SK-N-SH (cell line): ENCODE data around the gene CDK18. TPM values are rescaled to one million over a fixed set of nuclear protein-coding genes. Genes with fewer than 3 reads are reported as not detected.

Experiments used
- CTCF ChIA-PET: fragments of 300-600, 350-600 bp; formaldehyde crosslinking; extraction: SDS; loops from one replicate; lab custom pipeline; 2021; lab: Yijun Ruan, JAX
- POLR2A ChIA-PET: fragments of 350-600 bp; sonication (Branson Sonifier 250); formaldehyde crosslinking; extraction: SDS; loops from one replicate; lab custom pipeline; 2020; ENCODE audit warnings: antibody characterized with exemption, inconsistent platforms; lab: Yijun Ruan, JAX
- DNase-seq: peaks from one replicate; pipeline ENCODE4 v3.0.0; 2012
- H2AFZ ChIP-seq: fragments of 200-600 bp; sonication (generic); 2 replicates; pipeline ENCODE4 v1.8.1; 2016; ENCODE audit warnings: antibody characterized with exemption, mild to moderate bottlenecking, low read depth
- H3F3A ChIP-seq: fragments of 200-600 bp; sonication (generic); replicated peaks from 2 replicates; pipeline ENCODE3; 2016; ENCODE audit warnings: antibody characterized with exemption, mild to moderate bottlenecking; ENCODE audit not compliant: insufficient read depth
- H3K27ac ChIP-seq, 2 experiments: fragments of 200-500 bp in 1 of 2; fragments of 200-600 bp in 1 of 2; sonication (Bioruptor generic) in 1 of 2; sonication (generic), shearing (Covaris generic) in 1 of 2; 2 replicates each; pipeline versions ENCODE4 v1.5.1 to v1.6.1; 2014 to 2016; ENCODE audit warnings: low read depth in 2 of 2, inconsistent platforms in 1 of 2, low read length in 1 of 2, mild to moderate bottlenecking in 1 of 2, mixed read lengths in 1 of 2
- H3K27me3 ChIP-seq: fragments of 200-600 bp; sonication (generic), shearing (Covaris generic); 2 replicates; pipeline ENCODE4 v1.6.1; 2016; ENCODE audit warnings: mixed run types; ENCODE audit not compliant: insufficient read depth
- H3K36me3 ChIP-seq, 2 experiments: fragments of 200-500 bp in 1 of 2; fragments of 200-600 bp in 1 of 2; sonication (Bioruptor generic) in 1 of 2; sonication (generic) in 1 of 2; replicated peaks in 1 of 2; 2 replicates each; pipeline versions ENCODE3 to v1.5.1; 2014 to 2016; ENCODE audit warnings: low read length in 1 of 2, mild to moderate bottlenecking in 1 of 2; ENCODE audit not compliant: insufficient read depth in 2 of 2, control insufficient read depth in 1 of 2
- H3K4me1 ChIP-seq, 2 experiments: fragments of 200-500 bp in 1 of 2; fragments of 200-600 bp in 1 of 2; sonication (Bioruptor generic) in 1 of 2; sonication (generic), shearing (Covaris generic) in 1 of 2; 2 replicates each; pipeline versions ENCODE4 v1.5.1 to v1.6.1; 2014 to 2016; ENCODE audit warnings: low read depth in 1 of 2, low read length in 1 of 2, mixed run types in 1 of 2; ENCODE audit not compliant: insufficient read depth in 2 of 2, control insufficient read depth in 1 of 2
- H3K4me2 ChIP-seq: fragments of 200-600 bp; sonication (generic), shearing (Covaris generic); 2 replicates; pipeline ENCODE4 v1.6.1; 2017; ENCODE audit warnings: mixed run types
- H3K4me3 ChIP-seq, 2 experiments: fragments of 200-500 bp in 1 of 2; fragments of 200-600 bp in 1 of 2; sonication (Bioruptor generic) in 1 of 2; sonication (generic), shearing (Covaris generic) in 1 of 2; 2 replicates each; pipeline versions ENCODE4 v1.5.1 to v1.8.1; 2014 to 2016; ENCODE audit warnings: low read depth in 2 of 2, inconsistent platforms in 1 of 2, low read length in 1 of 2, mild to moderate bottlenecking in 1 of 2, mixed read lengths in 1 of 2, moderate library complexity in 1 of 2
- H3K79me2 ChIP-seq: fragments of 200-600 bp; sonication (generic); 2 replicates; pipeline ENCODE4 v1.8.1; 2017; ENCODE audit warnings: mild to moderate bottlenecking; ENCODE audit not compliant: insufficient read depth
- H3K9ac ChIP-seq: fragments of 200-600 bp; sonication (generic); 2 replicates; pipeline ENCODE4 v1.6.1; 2017; ENCODE audit warnings: mixed run types
- H3K9me2 ChIP-seq: fragments of 200-600 bp; sonication (generic); 2 replicates; pipeline ENCODE4 v1.6.1; 2017; ENCODE audit warnings: mixed run types
- H3K9me3 ChIP-seq: fragments of 200-600 bp; sonication (generic); 2 replicates; pipeline ENCODE4 v1.6.1; 2017; ENCODE audit warnings: mixed run types, mild to moderate bottlenecking, moderate library complexity
- H4K20me1 ChIP-seq: fragments of 200-600 bp; sonication (generic); 2 replicates; pipeline ENCODE4 v1.6.1; 2017; ENCODE audit warnings: mild to moderate bottlenecking, mixed run types; ENCODE audit not compliant: insufficient read depth
- CHD2 ChIP-seq: fragments of 150-350 bp; IDR thresholded peaks from 2 replicates; pipeline ENCODE4 v1.6.1; 2018; ENCODE audit warnings: low read length; ENCODE audit not compliant: partially characterized antibody
- EP300 ChIP-seq, 2 experiments: IDR thresholded peaks; 2 replicates each; pipeline versions ENCODE4 v1.4.0 to v1.6.1; 2012; ENCODE audit warnings: borderline replicate concordance in 1 of 2, low read depth in 1 of 2, low read length in 1 of 2
- GABPA ChIP-seq: IDR thresholded peaks from 2 replicates; pipeline ENCODE4 v1.4.0; 2012; ENCODE audit warnings: low read depth, mild to moderate bottlenecking
- IRF3 ChIP-seq: fragments of 150-350 bp; IDR thresholded peaks from 2 replicates; pipeline ENCODE4 v1.6.1; 2016; ENCODE audit warnings: mild to moderate bottlenecking, low read depth, low read length
- JUND ChIP-seq: IDR thresholded peaks from 2 replicates; pipeline ENCODE4 v1.4.0; 2012
- MAX ChIP-seq: IDR thresholded peaks from 2 replicates; pipeline ENCODE4 v1.4.0; 2012; ENCODE audit warnings: low read depth
- POLR2AphosphoS5 ChIP-seq: IDR thresholded peaks from 2 replicates; pipeline ENCODE4 v1.6.1; 2012; ENCODE audit warnings: low read depth, low read length
- RXRA ChIP-seq: IDR thresholded peaks from 2 replicates; pipeline ENCODE4 v1.4.0; 2012; ENCODE audit warnings: low read depth, mild to moderate bottlenecking, borderline replicate concordance
- SIN3A ChIP-seq: IDR thresholded peaks from 2 replicates; pipeline ENCODE4 v1.6.1; 2012; ENCODE audit warnings: low read depth, mild to moderate bottlenecking, low read length, moderate library complexity, borderline replicate concordance
- SMC3 ChIP-seq: IDR thresholded peaks from 2 replicates; pipeline ENCODE4 v1.6.1; 2012; ENCODE audit warnings: low read depth, low read length, improper control_type of control experiment
- WGBS: methylation state at CpG from one replicate; pipeline ENCODE4 v1.1.6; 2017; ENCODE audit warnings: low lambda C conversion rate; 5-methylcytosine and 5-hydroxymethylcytosine counted together
- polyA plus RNA-seq, 3 experiments: library from polyadenylated mRNA; depleted of rRNA; stranded (reverse); fragments of >200 nt; gene quantifications; 2 replicates each; pipeline ENCODE4 v1.2.3, GENCODE V29; 2012

Gene CDK18
- polyA plus RNA-seq, 1 of the 3 experiments (the other 2 are of a cell fraction), result 2.5 TPM

GRCh38 chr1:205466595-205467220 is 37.8 kb upstream of the CDK18 start:
- Histone ChIP-seq H3K27me3 (peaks cover 47% of the 10 kb centered on the region; the same call in 1 of the 2 replicates), H3K27ac (no peak overlapping the region), H3K36me3 (no peaks in the 10 kb centered on the region), H2AFZ (no peak overlapping the region), H3K9me2 (no peaks in the 10 kb centered on the region), H3F3A (no peaks in the 10 kb centered on the region), H3K4me2 (no peak overlapping the region), H3K9me3 (no peaks in the 10 kb centered on the region), H3K4me1 (no peaks in the 10 kb centered on the region), H3K79me2 (no peaks in the 10 kb centered on the region), H3K4me3 (no peak overlapping the region), H4K20me1 (no peaks in the 10 kb centered on the region), H3K9ac (no peak overlapping the region)
- CTCF ChIA-PET, result interaction anchor here (0.8 to 2.1 kb wide), 5 partner anchors 12 to 130 kb away, joined by 3 to 9 read pairs (median 4); no protein-coding TSS in a partner anchor
- DNase-seq, result no peak
- WGBS, result 43% methylated on average over 7 of the region's 7 CpGs
- TF ChIP-seq SMC3, result no peak
- TF ChIP-seq IRF3, result no peak
- TF ChIP-seq SIN3A, result no peak
- no peak for TF ChIP-seq GABPA
- no peak for TF ChIP-seq POLR2AphosphoS5
- TF ChIP-seq EP300 (IDR thresholded peaks at IDR 0.05; ENCODE audit: borderline replicate concordance in 1 of 2, low read depth in 1 of 2, low read length in 1 of 2), result no peak
- TF ChIP-seq CHD2, result no peak
- POLR2A ChIA-PET, result no interaction called here

- 75% methylated on average over 6 of the region's 6 CpGs for WGBS
- no peak for DNase-seq
- Histone ChIP-seq H3K4me2 (no peak overlapping the region), H3K79me2 (no peaks in the 10 kb centered on the region), H3K27me3 (peaks cover 27% of the 10 kb centered on the region; the same call in 1 of the 2 replicates), H3K36me3 (no peaks in the 10 kb centered on the region), H3K9me2 (no peaks in the 10 kb centered on the region), H3K4me1 (peaks cover 0 to 2% of the 10 kb centered on the region in 2 experiments; a peak in 2 of 4 replicates), H3F3A (no peaks in the 10 kb centered on the region), H3K9me3 (no peaks in the 10 kb centered on the region), H3K4me3 (no peak overlapping the region), H3K9ac (no peak overlapping the region), H4K20me1 (no peaks in the 10 kb centered on the region), H2AFZ (no peak overlapping the region), H3K27ac (no peak overlapping the region)
- POLR2A ChIA-PET, result no interaction called here
- TF ChIP-seq RXRA (no peak), JUND (no peak), MAX (no peak)
- CTCF ChIA-PET, result interaction anchor here (0.6 to 2.6 kb wide), 3 partner anchors 16 to 148 kb away, joined by 3 to 9 read pairs (median 9); no protein-coding TSS in a partner anchor
These were observed 34.3 kb upstream of the CDK18 start for GRCh38 chr1:205470131-205470530.
